HFF-Myc (cell line): ENCODE data around the gene CLIC3.

Source experiments
- DNase-seq: peaks from one replicate; pipeline ENCODE4 v3.0.0-alpha.2; 2011; ENCODE audit warnings: low read depth; ENCODE audit errors: extremely low read depth
- H3K4me3 ChIP-seq: replicated peaks from 2 replicates; pipeline ENCODE4 v1.5.1; 2011; ENCODE audit warnings: low read depth, mild to moderate bottlenecking, control low read depth, low read length
- TF ChIP-seq, protein P1 (sequence below): IDR thresholded peaks from 2 replicates; pipeline ENCODE4 v1.5.1; 2012; ENCODE audit warnings: mild to moderate bottlenecking, low read depth, low read length, control low read depth; ENCODE audit errors: missing control alignments

CLIC3 gene

DNA sequence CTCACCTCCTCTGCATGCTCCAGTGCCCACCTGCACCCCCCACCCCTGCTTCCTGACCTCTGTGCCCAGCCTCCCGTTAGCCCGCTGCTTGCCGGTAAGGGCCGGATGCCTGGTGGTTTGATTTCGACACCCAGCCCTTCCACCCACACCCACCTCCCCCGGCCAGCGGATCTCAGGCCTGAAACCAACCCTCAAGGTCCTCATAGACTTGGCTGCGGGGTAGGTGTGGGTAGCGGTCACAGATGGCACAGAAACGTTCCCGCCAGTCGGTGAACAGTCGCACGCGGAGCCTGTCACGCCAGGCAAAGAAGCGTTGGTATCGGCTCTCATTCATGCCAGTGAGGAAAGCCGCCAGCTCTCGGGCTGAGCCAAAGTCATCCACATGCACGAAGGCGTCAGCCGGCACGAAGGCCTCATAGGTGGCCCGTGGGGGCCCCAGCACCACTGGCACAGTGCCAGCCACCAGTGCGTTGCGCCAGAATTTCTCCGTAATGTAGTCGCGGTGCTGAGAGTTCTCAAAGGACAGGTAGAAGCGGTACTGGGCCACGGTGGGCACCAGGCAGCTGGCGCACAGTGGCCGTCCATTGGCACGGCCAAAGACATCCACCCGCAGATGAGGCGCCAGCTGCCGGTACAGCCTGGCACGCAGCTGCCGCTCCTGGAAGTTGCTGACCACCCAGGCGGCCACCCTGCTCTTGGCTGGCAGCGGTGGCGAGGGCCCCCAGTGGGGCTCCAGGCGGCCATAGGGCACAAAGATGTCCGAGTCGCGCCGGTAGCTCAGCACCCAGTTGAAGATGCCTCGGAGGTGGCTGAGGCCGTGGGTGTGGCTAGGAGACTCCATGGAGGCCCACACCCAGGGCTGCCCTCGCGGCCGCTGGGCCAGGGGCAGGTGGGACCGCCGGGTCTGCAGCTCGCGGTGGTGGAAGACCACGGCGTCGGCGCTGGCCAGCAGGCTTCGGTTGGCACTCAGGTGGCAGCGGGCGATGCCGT is 34.5 kb upstream of the CLIC3 start:
- H3K4me3 ChIP-seq, result no peak overlapping the region
- TF ChIP-seq, protein P1, sequence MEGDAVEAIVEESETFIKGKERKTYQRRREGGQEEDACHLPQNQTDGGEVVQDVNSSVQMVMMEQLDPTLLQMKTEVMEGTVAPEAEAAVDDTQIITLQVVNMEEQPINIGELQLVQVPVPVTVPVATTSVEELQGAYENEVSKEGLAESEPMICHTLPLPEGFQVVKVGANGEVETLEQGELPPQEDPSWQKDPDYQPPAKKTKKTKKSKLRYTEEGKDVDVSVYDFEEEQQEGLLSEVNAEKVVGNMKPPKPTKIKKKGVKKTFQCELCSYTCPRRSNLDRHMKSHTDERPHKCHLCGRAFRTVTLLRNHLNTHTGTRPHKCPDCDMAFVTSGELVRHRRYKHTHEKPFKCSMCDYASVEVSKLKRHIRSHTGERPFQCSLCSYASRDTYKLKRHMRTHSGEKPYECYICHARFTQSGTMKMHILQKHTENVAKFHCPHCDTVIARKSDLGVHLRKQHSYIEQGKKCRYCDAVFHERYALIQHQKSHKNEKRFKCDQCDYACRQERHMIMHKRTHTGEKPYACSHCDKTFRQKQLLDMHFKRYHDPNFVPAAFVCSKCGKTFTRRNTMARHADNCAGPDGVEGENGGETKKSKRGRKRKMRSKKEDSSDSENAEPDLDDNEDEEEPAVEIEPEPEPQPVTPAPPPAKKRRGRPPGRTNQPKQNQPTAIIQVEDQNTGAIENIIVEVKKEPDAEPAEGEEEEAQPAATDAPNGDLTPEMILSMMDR, result no peak
- DNase-seq, result no peak

DNA sequence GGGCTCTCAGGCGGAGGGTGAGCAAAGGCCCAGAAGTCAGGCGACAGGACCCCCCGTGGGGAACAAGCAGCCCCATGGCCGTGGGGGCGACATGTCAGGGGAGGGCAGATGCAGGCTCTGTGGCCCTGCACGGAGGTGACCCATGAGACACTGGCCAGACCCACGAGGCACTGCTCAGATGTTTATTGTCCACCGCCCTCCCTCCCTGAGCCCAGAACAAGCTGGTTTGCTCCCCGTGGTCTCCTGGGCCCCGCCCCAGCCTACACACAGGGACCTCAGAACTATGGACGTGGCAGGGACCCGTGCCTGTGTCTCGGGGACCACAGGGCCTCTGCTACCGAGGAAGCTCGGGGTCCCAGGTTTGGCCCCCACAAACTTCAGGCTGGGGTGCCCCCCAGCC is 33.6 kb upstream of the CLIC3 start:
- DNase-seq, result no peak
- TF ChIP-seq, protein P1, result no peak
- H3K4me3 ChIP-seq, result no peak overlapping the region

DNA sequence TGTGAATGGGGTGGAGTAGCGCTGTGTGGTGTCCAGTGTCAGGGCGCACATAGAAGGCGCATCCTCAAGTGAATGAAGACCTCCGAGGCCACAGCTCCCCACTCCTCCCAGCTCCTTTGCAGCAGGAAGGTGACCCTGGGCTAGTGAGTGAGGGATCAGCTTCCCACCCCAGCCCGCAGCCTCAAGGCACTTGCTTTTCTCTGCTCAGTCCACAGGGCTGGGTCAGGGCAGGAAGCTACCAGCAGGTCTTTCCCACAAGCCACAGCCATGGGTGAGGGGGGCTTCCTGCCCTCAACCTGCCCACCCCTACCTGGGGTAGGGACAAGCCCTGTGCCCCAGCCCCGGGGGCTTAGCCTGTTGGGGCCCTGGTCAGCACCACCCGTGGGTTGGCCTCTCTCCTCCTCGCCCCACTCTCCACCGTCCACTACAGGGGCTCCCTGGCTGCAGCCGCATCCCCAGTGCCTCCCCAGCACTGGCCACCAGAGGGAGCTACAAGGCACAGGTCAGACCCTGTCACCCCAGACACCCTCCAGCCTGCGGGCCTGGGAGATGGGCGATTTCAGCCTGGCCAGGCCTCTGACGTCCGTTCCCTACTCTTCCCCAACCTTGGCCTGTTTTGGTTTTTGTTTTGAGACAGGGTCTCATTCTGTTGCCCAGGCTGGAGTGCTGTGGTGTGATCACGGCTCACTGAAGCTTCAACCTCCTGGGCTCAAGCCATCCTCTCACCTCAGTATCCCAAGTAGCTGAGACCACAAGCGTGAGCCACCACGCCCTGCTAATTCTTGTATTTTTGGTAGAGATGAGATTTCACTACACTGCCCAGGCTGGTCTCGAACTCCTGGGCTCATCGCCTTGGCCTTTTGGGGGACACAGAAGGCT is 32.9 kb upstream of the CLIC3 start:
- H3K4me3 ChIP-seq, result no peak overlapping the region; the same call in 1 of the 2 replicates
- TF ChIP-seq, protein P1, result peak; percentile 96

DNA sequence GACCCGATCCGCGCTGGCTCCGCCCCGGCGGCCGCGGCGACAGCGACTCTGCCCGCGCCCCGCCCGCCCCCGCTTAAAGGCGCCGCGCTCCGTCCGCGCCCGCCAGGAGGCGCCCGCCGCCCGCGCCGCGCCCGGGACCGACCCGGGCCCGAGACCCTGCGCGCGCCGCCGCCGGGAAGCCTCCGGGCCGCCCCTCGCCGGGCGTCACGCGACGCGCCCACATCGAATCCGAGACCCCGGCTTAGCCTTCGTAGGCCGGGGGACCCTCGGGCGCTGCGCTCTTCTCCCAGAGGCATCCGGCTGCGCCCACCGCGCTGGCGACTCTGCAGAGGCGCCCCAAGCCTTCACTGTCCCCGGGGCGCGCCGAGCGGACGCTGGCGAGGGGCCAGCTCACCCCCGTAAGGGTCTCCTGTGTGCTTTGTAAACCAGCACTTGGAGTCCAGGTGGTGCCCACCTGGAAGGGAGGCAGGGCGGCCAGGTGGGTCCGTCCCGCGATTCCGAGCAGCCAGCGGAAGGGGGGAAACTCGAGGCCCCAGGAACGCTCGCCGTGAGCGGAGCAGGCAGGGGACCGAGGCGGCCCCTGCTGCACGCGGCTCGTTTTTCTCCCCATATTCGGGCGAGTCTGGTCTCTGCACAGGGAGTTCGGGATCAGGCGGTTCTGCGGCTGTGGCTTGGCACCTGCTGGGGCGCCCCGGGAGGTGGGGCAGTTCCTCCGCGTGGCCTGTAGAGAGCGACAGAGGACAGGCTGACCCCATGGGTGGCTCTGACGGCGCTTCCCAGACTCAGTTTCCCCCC is 32.1 kb upstream of the CLIC3 start:
- peak overlapping the region; percentile 45 for H3K4me3 ChIP-seq
- TF ChIP-seq, protein P1, result no peak
- no peak for DNase-seq

More for the DNA sequence above, 32.9 kb upstream of the CLIC3 start:
- no peak for DNase-seq

DNA sequence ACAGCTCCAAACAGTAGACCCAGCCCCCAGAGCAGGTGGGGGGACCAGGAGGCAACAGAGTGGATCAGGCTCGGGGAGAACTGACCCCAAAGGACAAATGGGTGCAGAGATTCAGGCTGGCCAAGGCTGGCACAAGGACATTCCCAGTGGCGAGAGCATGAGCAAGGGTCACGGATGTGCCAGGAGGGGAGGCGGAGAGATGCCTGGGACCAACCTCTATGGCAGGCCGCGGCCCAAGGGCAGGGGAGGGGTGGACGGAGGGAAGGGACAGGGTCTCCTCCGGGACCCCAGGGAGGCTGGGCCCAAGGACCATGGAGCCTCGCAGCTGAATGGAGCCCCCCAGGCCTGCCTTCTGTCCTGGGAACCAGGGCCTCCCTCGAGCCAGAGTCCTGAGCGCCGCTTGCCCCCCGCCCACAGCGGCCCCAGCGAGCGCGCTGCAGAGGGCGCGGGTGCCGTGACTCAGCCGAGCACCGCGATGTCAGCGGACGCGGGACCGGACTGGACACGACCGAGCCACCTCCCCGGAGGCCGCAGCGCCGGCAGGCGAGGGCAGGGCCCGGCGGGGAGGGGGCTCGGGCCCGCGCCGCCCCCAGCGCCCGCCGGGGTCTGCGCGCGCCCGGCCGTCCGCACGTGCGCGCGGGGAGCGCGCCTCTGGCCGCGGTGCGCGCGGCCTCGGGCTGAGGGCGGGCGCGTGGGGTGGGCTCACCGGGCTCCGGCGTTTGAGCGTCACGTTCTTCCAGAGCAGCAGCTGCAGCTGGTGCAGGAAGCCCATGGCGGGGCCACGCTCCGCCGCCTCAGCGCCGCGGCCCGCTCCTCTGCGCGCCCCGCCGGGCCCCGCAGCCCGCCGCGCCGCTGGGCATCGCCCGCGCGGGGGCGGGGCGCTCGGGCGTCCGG is 31.2 kb upstream of the CLIC3 start, which contains the start of gene ABCA2:
Gene ABCA2, minus strand, starts transcription at position 869 of the 894 bp plus-strand sequence. Its CDS starts 97 bp downstream, at position 772.
- peak within 1 kb of the TSS; percentile 57 for H3K4me3 ChIP-seq
- TF ChIP-seq, protein P1, result no peak
- no peak for DNase-seq
